Neural progenitor cell (in vitro differentiated cells): ENCODE measurements around the gene PTCH1. TPM values are rescaled to one million over a fixed set of nuclear protein-coding genes. Genes with fewer than 3 reads are reported as not detected.

Experiments
- DNase-seq: peaks from one replicate; pipeline ENCODE4 v3.0.0-alpha.2; 2016; ENCODE audit warnings: low spot score
- H2AFZ ChIP-seq: fragments of 200-600 bp; sonication (generic); replicated peaks from 2 replicates; pipeline ENCODE4 v1.6.1; 2016; ENCODE audit warnings: antibody characterized with exemption
- H3F3A ChIP-seq: fragments of 200-600 bp; sonication (generic); 2 replicates; pipeline ENCODE4 v1.6.1; 2016; ENCODE audit warnings: antibody characterized with exemption, low read depth
- H3K27ac ChIP-seq: fragments of 200-600 bp; sonication (generic); 2 replicates; pipeline ENCODE4 v1.5.1; 2016; ENCODE audit warnings: mild to moderate bottlenecking
- H3K27me3 ChIP-seq: fragments of 200-600 bp; sonication (generic); 2 replicates; pipeline ENCODE4 v1.6.1; 2016; ENCODE audit warnings: mild to moderate bottlenecking, moderate library complexity
- H3K36me3 ChIP-seq: fragments of 200-600 bp; sonication (generic); 2 replicates; pipeline ENCODE4 v1.5.1; 2016
- H3K4me1 ChIP-seq: fragments of 200-600 bp; sonication (generic); 2 replicates; pipeline ENCODE4 v1.6.1; 2016; ENCODE audit warnings: mixed run types
- H3K4me2 ChIP-seq: fragments of 200-600 bp; sonication (generic); 2 replicates; pipeline ENCODE4 v1.6.1; 2016
- H3K4me3 ChIP-seq: fragments of 200-600 bp; sonication (generic); 2 replicates; pipeline ENCODE4 v1.5.1; 2016
- H3K79me2 ChIP-seq: fragments of 200-600 bp; sonication (generic); 2 replicates; pipeline ENCODE4 v1.6.1; 2016; ENCODE audit warnings: low read depth
- H3K9ac ChIP-seq: fragments of 200-600 bp; sonication (generic); 2 replicates; pipeline ENCODE4 v1.6.1; 2016
- H3K9me3 ChIP-seq: fragments of 200-600 bp; sonication (generic); 2 replicates; pipeline ENCODE4 v1.5.1; 2016; ENCODE audit warnings: low read depth
- H4K20me1 ChIP-seq: fragments of 200-600 bp; sonication (generic); 2 replicates; pipeline ENCODE4 v1.6.1; 2016; ENCODE audit warnings: low read depth
- H3K27ac Mint-ChIP-seq: 3 replicates; pipeline ENCODE4 v1.8.0; 2021; ENCODE audit warnings: mixed read lengths
- H3K27me3 Mint-ChIP-seq: 2 replicates; pipeline ENCODE4 v1.8.0; 2022; ENCODE audit warnings: low read depth, mild to moderate bottlenecking, inconsistent platforms, moderate library complexity, mixed read lengths; ENCODE audit not compliant: insufficient read depth
- H3K36me3 Mint-ChIP-seq: 3 replicates; pipeline ENCODE4 v1.8.0; 2021; ENCODE audit warnings: mixed read lengths
- H3K4me1 Mint-ChIP-seq: 3 replicates; pipeline ENCODE4 v1.8.0; 2021; ENCODE audit warnings: mixed read lengths
- H3K4me3 Mint-ChIP-seq: 3 replicates; pipeline ENCODE4 v1.8.0; 2021; ENCODE audit warnings: mild to moderate bottlenecking, moderate library complexity, mixed read lengths
- H3K9me3 Mint-ChIP-seq: 3 replicates; pipeline ENCODE4 v1.8.0; 2020; ENCODE audit warnings: mixed read lengths
- CTCF ChIP-seq: fragments of 200-600 bp; sonication (generic); IDR thresholded peaks from 2 replicates; pipeline ENCODE4 v1.5.1; 2017; ENCODE audit warnings: antibody characterized with exemption, mild to moderate bottlenecking
- EZH2 ChIP-seq: fragments of 200-600 bp; sonication (generic); IDR thresholded peaks from 2 replicates; pipeline ENCODE4 v1.6.1; 2017; ENCODE audit warnings: antibody characterized with exemption, mild to moderate bottlenecking, moderate library complexity
- EZH2phosphoT487 ChIP-seq: fragments of 200-600 bp; sonication (generic); IDR thresholded peaks from 2 replicates; pipeline ENCODE4 v1.6.1; 2017; ENCODE audit warnings: antibody characterized with exemption
- small RNA-seq: library from RNA; depleted of rRNA; stranded (forward); fragments of <200 nt; gene quantifications from one replicate; pipeline ENCODE3, GENCODE V24; 2015
- total RNA-seq: library from RNA; depleted of rRNA; stranded (reverse); fragments of >200 nt; gene quantifications from 2 replicates; pipeline ENCODE4 v1.2.3, GENCODE V29; 2015; ENCODE audit warnings: low replicate concordance

PTCH1 gene
- total RNA-seq, 1 donor from 2014 or later = 23.0 TPM

- Histone ChIP-seq H3K4me2 (no peak overlapping the region), H3K36me3 (no peaks in the 10 kb centered on the region), H3K27me3 (no peaks in the 10 kb centered on the region), H3K27ac (no peak overlapping the region), H3K9me3 (no peaks in the 10 kb centered on the region), H3K4me3 (no peak overlapping the region), H3K9ac (no peak overlapping the region), H2AFZ (no peak overlapping the region), H4K20me1 (no peaks in the 10 kb centered on the region), H3K4me1 (peaks cover 32% of the 10 kb centered on the region), H3K79me2 (no peaks in the 10 kb centered on the region), H3F3A (no peaks in the 10 kb centered on the region)
- H3K4me3 Mint-ChIP-seq = no peak overlapping the region
- H3K27ac Mint-ChIP-seq = no peak overlapping the region
- H3K36me3 Mint-ChIP-seq = no peaks in the 10 kb centered on the region
- peaks cover 14% of the 10 kb centered on the region for H3K9me3 Mint-ChIP-seq
- H3K27me3 Mint-ChIP-seq = peaks cover 5% of the 10 kb centered on the region
- DNase-seq = no peak
- H3K4me1 Mint-ChIP-seq = peaks cover 31% of the 10 kb centered on the region
- TF ChIP-seq EZH2 (no peak), CTCF (no peak), EZH2phosphoT487 (no peak)
Observed at GRCh38 chr9:95407524-95407923, 109.2 kb downstream of the PTCH1 start.

DNA sequence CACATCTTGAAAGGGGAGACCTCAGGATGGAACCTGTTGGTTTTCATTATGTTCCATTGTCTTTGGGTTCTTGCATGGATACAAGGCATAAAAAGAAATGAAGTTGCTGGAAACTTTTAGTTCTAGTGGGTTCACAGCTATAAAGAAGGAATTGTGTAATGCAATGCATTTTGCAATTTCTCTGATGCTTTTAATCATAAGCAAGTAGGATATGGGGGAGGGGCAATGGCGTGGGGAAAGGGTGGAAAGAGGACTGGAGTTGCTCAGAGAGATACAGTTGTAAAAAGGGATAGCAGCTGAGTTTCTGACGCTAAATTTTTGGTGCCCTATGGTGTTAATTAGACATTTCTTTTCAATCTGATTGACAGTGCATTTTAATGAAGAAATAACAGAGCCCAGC, 110.7 kb downstream of the PTCH1 start:
- no peak for TF ChIP-seq CTCF
- TF ChIP-seq EZH2phosphoT487 = no peak
- TF ChIP-seq EZH2 = no peak
- peaks cover 3% of the 10 kb centered on the region for H3K27me3 Mint-ChIP-seq
- H3K9me3 Mint-ChIP-seq = peaks cover 21% of the 10 kb centered on the region
- Histone ChIP-seq H3K36me3 (no peaks in the 10 kb centered on the region), H3K27ac (no peak overlapping the region), H3K27me3 (no peaks in the 10 kb centered on the region), H3K9ac (no peak overlapping the region), H2AFZ (no peak overlapping the region), H3F3A (no peaks in the 10 kb centered on the region), H3K9me3 (no peaks in the 10 kb centered on the region), H3K4me1 (peaks cover 28% of the 10 kb centered on the region), H4K20me1 (no peaks in the 10 kb centered on the region), H3K4me3 (no peak overlapping the region), H3K4me2 (peak overlapping the region; percentile 6), H3K79me2 (no peaks in the 10 kb centered on the region)
- H3K4me3 Mint-ChIP-seq = no peak overlapping the region
- no peak for DNase-seq
- H3K27ac Mint-ChIP-seq = no peak overlapping the region
- H3K4me1 Mint-ChIP-seq = peaks cover 22% of the 10 kb centered on the region
- H3K36me3 Mint-ChIP-seq = no peaks in the 10 kb centered on the region

- Histone ChIP-seq H4K20me1 (no peaks in the 10 kb centered on the region), H3F3A (no peaks in the 10 kb centered on the region), H3K36me3 (no peaks in the 10 kb centered on the region), H3K9ac (no peak overlapping the region), H3K27ac (no peak overlapping the region), H3K27me3 (no peaks in the 10 kb centered on the region), H3K9me3 (peaks cover 5% of the 10 kb centered on the region), H2AFZ (peak overlapping the region; percentile 50), H3K4me3 (no peak overlapping the region), H3K4me2 (no peak overlapping the region), H3K79me2 (no peaks in the 10 kb centered on the region), H3K4me1 (peaks cover 10% of the 10 kb centered on the region)
- H3K27ac Mint-ChIP-seq = no peak overlapping the region
- DNase-seq = no peak
- no peak overlapping the region for H3K4me3 Mint-ChIP-seq
- no peaks in the 10 kb centered on the region for H3K36me3 Mint-ChIP-seq
- H3K9me3 Mint-ChIP-seq = peaks cover 26% of the 10 kb centered on the region
- no peaks in the 10 kb centered on the region for H3K27me3 Mint-ChIP-seq
- peaks cover 2% of the 10 kb centered on the region for H3K4me1 Mint-ChIP-seq
- TF ChIP-seq EZH2 (no peak), CTCF (no peak), EZH2phosphoT487 (no peak)
Observed at GRCh38 chr9:95399261-95399660, 117.5 kb downstream of the PTCH1 start.

Small RNA genes lying within 50 kb of the gene (small RNA-seq; reads per million reads assigned to genes)
- gene MT1P1 = not detected

Other genes starting within 250 kb of the PTCH1 start
- 27.0 and 49.6 TPM in 2 replicates for gene FANCC, start 199.3 kb downstream of the PTCH1 start, total RNA-seq